Activated naive CD4-positive, alpha-beta T cell treated with anti-CD3 and anti-CD28 coated beads for 36 hours (primary cell): ENCODE data around the gene GPRC5A. TPM values are rescaled to one million over a fixed set of nuclear protein-coding genes. Genes with fewer than 3 reads are reported as not detected.
"Not testable (repeated sequence)": the region's sequence is repeated elsewhere in the genome, so short reads cannot be mapped to it uniquely, and the experiment has no call there.

Experiments
- CTCF ChIA-PET: fragments of 350-600 bp; sonication (Branson Sonifier 250); formaldehyde crosslinking; loops from one replicate; lab custom pipeline; 2021; ENCODE audit warnings: antibody characterized with exemption; lab: Charles Lee
- DNase-seq: peaks from one replicate; pipeline ENCODE4 v3.0.0-alpha.2; 2020
- H3K27ac Mint-ChIP-seq: one replicate; pipeline ENCODE4 v1.8.0; 2021; ENCODE audit warnings: mild to moderate bottlenecking, mixed read lengths
- H3K27me3 Mint-ChIP-seq: one replicate; pipeline ENCODE4 v1.8.0; 2021; ENCODE audit warnings: low read depth, mixed read lengths
- H3K36me3 Mint-ChIP-seq: one replicate; pipeline ENCODE4 v1.8.0; 2021; ENCODE audit warnings: low read depth, mixed read lengths
- H3K4me1 Mint-ChIP-seq: one replicate; pipeline ENCODE4 v1.8.0; 2021; ENCODE audit warnings: low read depth, mixed read lengths
- H3K4me3 Mint-ChIP-seq: one replicate; pipeline ENCODE4 v1.8.0; 2021; ENCODE audit warnings: mild to moderate bottlenecking, moderate library complexity, mixed read lengths
- H3K9me3 Mint-ChIP-seq: one replicate; pipeline ENCODE4 v1.8.0; 2021; ENCODE audit warnings: mixed read lengths
- intact Hi-C: fragments of 100-400 bp; cut with micrococcal nuclease; formaldehyde crosslinking; loops from one replicate; pipeline ENCODE4 v1.15.1; 2023
- total RNA-seq, 2 experiments: library from RNA; stranded (reverse); gene quantifications; one replicate each; pipeline ENCODE4 v1.2.3, GENCODE V29; 2021

Gene GPRC5A
- total RNA-seq, 2 experiments from 2014 or later = 0.24 to 0.64 TPM

GRCh38 chr12:12874029-12874428 is 17.3 kb upstream of the GPRC5A start:
- Mint-ChIP-seq H3K27me3 (no peaks in the 10 kb centered on the region), H3K27ac (no peak overlapping the region), H3K9me3 (no peaks in the 10 kb centered on the region), H3K36me3 (no peaks in the 10 kb centered on the region), H3K4me1 (no peaks in the 10 kb centered on the region), H3K4me3 (no peak overlapping the region)
- DNase-seq = no peak
- intact Hi-C loops = no loop called here
- CTCF ChIA-PET = interaction anchor here (0.6 kb wide), 2 partner anchors 11 to 291 kb away, joined by 4 to 5 read pairs; no protein-coding TSS in a partner anchor

DNA sequence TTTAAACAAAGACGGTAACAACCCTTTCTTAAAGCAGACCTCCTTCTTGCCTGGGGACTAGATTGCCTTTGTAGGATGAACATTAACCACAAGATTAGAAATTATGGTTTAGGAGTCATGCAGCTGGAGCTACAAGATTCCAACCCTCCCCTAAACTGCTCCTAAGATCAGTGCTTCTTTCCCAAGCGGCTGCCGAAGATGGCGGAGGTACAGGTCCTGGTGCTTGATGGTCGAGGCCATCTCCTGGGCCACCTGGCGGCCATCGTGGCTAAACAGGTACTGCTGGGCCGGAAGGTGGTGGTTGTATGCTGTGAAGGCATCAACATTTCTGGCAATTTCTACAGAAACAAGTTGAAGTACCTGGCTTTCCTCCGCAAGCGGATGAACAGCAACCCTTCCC is 16.1 kb upstream of the GPRC5A start:
- H3K36me3 Mint-ChIP-seq, CTCF ChIA-PET, H3K9me3 Mint-ChIP-seq, H3K27me3 Mint-ChIP-seq, H3K4me3 Mint-ChIP-seq, intact Hi-C loops, DNase-seq, H3K4me1 Mint-ChIP-seq, H3K27ac Mint-ChIP-seq: not testable (repeated sequence)

GRCh38 chr12:12877153-12877768 is 14.1 kb upstream of the GPRC5A start:
- Mint-ChIP-seq H3K4me3 (no peak overlapping the region), H3K9me3 (no peaks in the 10 kb centered on the region), H3K27ac (no peak overlapping the region), H3K4me1 (peaks cover 6% of the 10 kb centered on the region), H3K27me3 (no peaks in the 10 kb centered on the region), H3K36me3 (no peaks in the 10 kb centered on the region)
- intact Hi-C loops = no loop called here
- CTCF ChIA-PET = interaction anchor here (0.8 kb wide), 1 partner anchor 88 kb away, joined by 3 read pairs; no protein-coding TSS in a partner anchor
- DNase-seq = no peak

DNA sequence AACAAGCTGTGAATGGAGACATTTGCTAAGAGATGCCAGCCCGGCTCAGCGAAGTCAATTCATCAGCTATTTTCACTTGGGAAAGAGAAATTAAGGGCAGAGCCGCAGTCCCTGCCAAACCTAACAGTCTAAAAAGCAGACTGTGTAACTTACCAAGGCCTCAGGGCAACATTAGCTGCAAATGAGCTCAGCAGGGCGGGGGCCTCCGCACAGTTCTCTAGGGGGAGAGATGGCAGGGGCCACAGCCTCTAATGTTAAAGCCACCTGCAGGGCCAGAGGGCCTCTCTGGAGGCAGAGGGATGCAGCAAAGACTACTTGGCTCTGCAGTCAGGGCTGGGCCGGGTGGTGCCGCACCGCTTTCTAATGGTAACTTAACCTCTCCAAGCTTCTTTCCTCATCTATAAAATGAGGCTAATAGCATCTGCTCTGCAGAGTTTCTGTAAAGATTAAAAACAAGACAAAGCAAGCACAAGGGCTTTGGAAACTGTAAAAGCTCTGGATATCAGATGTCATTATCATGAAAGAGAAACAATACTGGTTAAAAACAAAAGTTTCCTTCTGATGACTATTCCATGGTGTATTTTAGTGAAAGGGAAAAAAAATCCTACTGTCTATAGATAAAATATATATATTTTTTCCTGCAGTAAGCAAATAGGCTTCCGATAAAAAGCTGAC is 13.4 kb upstream of the GPRC5A start:
- Mint-ChIP-seq H3K4me1 (peaks cover 6% of the 10 kb centered on the region), H3K27ac (no peak overlapping the region), H3K36me3 (no peaks in the 10 kb centered on the region), H3K4me3 (no peak overlapping the region), H3K9me3 (no peaks in the 10 kb centered on the region), H3K27me3 (no peaks in the 10 kb centered on the region)
- CTCF ChIA-PET = interaction anchor here (0.8 kb wide), 1 partner anchor 88 kb away, joined by 3 read pairs; no protein-coding TSS in a partner anchor
- DNase-seq = no peak
- intact Hi-C loops = no loop called here

GRCh38 chr12:12880537-12880936 is 10.8 kb upstream of the GPRC5A start:
- Mint-ChIP-seq H3K27me3 (no peaks in the 10 kb centered on the region), H3K4me3 (no peak overlapping the region), H3K27ac (peak overlapping the region; percentile 52), H3K36me3 (no peaks in the 10 kb centered on the region), H3K9me3 (no peaks in the 10 kb centered on the region), H3K4me1 (peaks cover 8% of the 10 kb centered on the region)
- intact Hi-C loops = no loop called here
- DNase-seq = no peak
- CTCF ChIA-PET = interaction anchor here (0.6 to 1.8 kb wide), 3 partner anchors 11 to 36 kb away, joined by 3 to 6 read pairs (median 4); partner anchors contain the start of gene GPRC5A

- CTCF ChIA-PET = interaction anchor here (1.4 to 1.8 kb wide), 2 partner anchors 10 to 35 kb away, joined by 3 to 6 read pairs; partner anchors contain the start of gene GPRC5A
- peaks cover 8% of the 10 kb centered on the region for H3K4me1 Mint-ChIP-seq
- intact Hi-C loops = no loop called here
- no peak overlapping the region for H3K27ac Mint-ChIP-seq
- H3K36me3 Mint-ChIP-seq = no peaks in the 10 kb centered on the region
- no peak overlapping the region for H3K4me3 Mint-ChIP-seq
- H3K27me3 Mint-ChIP-seq = no peaks in the 10 kb centered on the region
- no peak for DNase-seq
- H3K9me3 Mint-ChIP-seq = no peaks in the 10 kb centered on the region
These were observed 10.0 kb upstream of the GPRC5A start for GRCh38 chr12:12881151-12881909.

DNA sequence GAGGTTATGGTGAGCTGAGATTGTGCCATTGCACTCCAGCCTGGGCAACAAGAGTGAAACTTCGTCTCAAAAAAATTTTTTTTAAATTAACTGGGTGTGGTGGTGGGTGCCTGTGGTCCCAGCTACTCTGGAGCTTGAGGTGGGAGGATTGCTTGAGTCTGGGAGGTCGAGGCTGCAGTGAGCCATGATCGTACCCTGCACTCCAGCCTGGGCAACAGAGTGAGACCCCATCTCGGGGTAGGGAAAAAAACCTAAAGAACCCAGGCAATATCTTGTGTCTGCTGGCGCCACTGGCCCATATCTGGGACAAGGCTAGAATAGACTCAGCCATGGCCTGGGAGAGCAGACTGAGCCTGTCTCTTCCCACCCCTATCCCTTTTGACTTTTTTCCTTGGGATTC is 9.1 kb upstream of the GPRC5A start:
- intact Hi-C loops = no loop called here
- H3K9me3 Mint-ChIP-seq = no peaks in the 10 kb centered on the region
- H3K27ac Mint-ChIP-seq = no peak overlapping the region
- H3K27me3 Mint-ChIP-seq = no peaks in the 10 kb centered on the region
- peaks cover 8% of the 10 kb centered on the region for H3K4me1 Mint-ChIP-seq
- CTCF ChIA-PET = interaction anchor here (0.6 to 0.7 kb wide), 2 partner anchors 25 to 46 kb away, joined by 3 to 4 read pairs; no protein-coding TSS in a partner anchor
- no peak overlapping the region for H3K4me3 Mint-ChIP-seq
- DNase-seq = no peak
- no peaks in the 10 kb centered on the region for H3K36me3 Mint-ChIP-seq

- intact Hi-C loops = no loop called here
- no peaks in the 10 kb centered on the region for H3K9me3 Mint-ChIP-seq
- H3K4me3 Mint-ChIP-seq = no peak overlapping the region
- CTCF ChIA-PET = interaction anchor here (0.6 kb wide), 2 partner anchors 44 to 190 kb away, joined by 3 read pairs; no protein-coding TSS in a partner anchor
- H3K27me3 Mint-ChIP-seq = no peaks in the 10 kb centered on the region
- no peak for DNase-seq
- peaks cover 8% of the 10 kb centered on the region for H3K4me1 Mint-ChIP-seq
- no peak overlapping the region for H3K27ac Mint-ChIP-seq
- H3K36me3 Mint-ChIP-seq = no peaks in the 10 kb centered on the region
These were observed 7.9 kb upstream of the GPRC5A start for GRCh38 chr12:12883369-12884001.

- Mint-ChIP-seq H3K4me3 (no peak overlapping the region), H3K9me3 (no peaks in the 10 kb centered on the region), H3K27ac (no peak overlapping the region), H3K4me1 (peaks cover 9% of the 10 kb centered on the region), H3K36me3 (no peaks in the 10 kb centered on the region), H3K27me3 (peaks cover 2% of the 10 kb centered on the region)
- CTCF ChIA-PET = interaction anchor here (0.6 kb wide), 1 partner anchor 11 kb away, joined by 4 read pairs; no protein-coding TSS in a partner anchor
- intact Hi-C loops = no loop called here
- DNase-seq = no peak
These were observed 6.1 kb upstream of the GPRC5A start for GRCh38 chr12:12885096-12885792.

- DNase-seq = no peak
- no peaks in the 10 kb centered on the region for H3K9me3 Mint-ChIP-seq
- H3K4me1 Mint-ChIP-seq = peaks cover 17% of the 10 kb centered on the region
- H3K36me3 Mint-ChIP-seq = no peaks in the 10 kb centered on the region
- intact Hi-C loops = no loop called here
- peaks cover 9% of the 10 kb centered on the region for H3K27me3 Mint-ChIP-seq
- CTCF ChIA-PET = no interaction called here
- H3K27ac Mint-ChIP-seq = no peak overlapping the region
- no peak overlapping the region for H3K4me3 Mint-ChIP-seq
These were observed 3.9 kb upstream of the GPRC5A start for GRCh38 chr12:12887471-12887870.

DNA sequence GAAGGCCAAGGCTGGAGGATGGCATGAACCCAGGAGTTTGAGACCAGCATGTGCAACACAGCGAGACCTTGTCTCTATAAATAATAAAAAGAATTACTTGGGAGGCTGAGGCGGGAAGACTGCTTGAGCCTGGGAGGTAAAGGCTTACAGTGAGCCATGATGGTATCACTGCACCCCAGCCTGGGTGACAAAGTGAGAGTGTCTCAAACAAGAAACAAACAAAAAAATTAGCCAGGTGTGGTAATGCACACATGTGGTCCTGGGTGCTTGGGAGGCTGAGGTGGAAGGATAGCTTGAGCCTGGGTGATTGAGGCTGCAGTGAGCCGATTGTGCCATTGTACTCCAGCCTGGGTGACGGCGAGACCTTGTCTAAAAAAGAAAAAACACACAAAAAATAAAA is 1.7 kb upstream of the GPRC5A start:
- H3K4me3 Mint-ChIP-seq = no peak overlapping the region
- peaks cover 14% of the 10 kb centered on the region for H3K4me1 Mint-ChIP-seq
- intact Hi-C loops = loop anchor here (2.0 to 10.0 kb wide), 3 partner anchors 101 to 1495 kb away; partner anchors contain the start of gene CREBL2
- no peak overlapping the region for H3K27ac Mint-ChIP-seq
- no peaks in the 10 kb centered on the region for H3K36me3 Mint-ChIP-seq
- CTCF ChIA-PET = no interaction called here
- DNase-seq = no peak
- no peaks in the 10 kb centered on the region for H3K9me3 Mint-ChIP-seq
- peaks cover 14% of the 10 kb centered on the region for H3K27me3 Mint-ChIP-seq
